MM.1S (cell line): Measurements from ENCODE around the gene P2RX3.

ENCODE experiments used
- DNase-seq: peaks from one replicate; pipeline ENCODE4 v3.0.0-alpha.2; 2015
- H2AFZ ChIP-seq: fragments of 300-600 bp; sonication (generic); 2 replicates; pipeline ENCODE4 v1.6.0; 2016; ENCODE audit warnings: antibody characterized with exemption, low read length
- H3F3A ChIP-seq: fragments of 300-600 bp; sonication (generic); 2 replicates; pipeline ENCODE4 v1.6.1; 2016; ENCODE audit warnings: mild to moderate bottlenecking, antibody characterized with exemption, low read length, moderate library complexity, mixed read lengths; ENCODE audit not compliant: insufficient read depth
- H3K27ac ChIP-seq: fragments of 300-600 bp; sonication (generic); 2 replicates; pipeline ENCODE4 v1.5.1; 2016; ENCODE audit warnings: mild to moderate bottlenecking, low read length
- H3K27me3 ChIP-seq: fragments of 300-600 bp; sonication (generic); replicated peaks from 2 replicates; pipeline ENCODE4 v1.6.0; 2016; ENCODE audit warnings: low read length; ENCODE audit not compliant: insufficient read depth
- H3K36me3 ChIP-seq: fragments of 300-600 bp; sonication (generic); replicated peaks from 2 replicates; pipeline ENCODE4 v1.6.1; 2016; ENCODE audit warnings: mild to moderate bottlenecking, low read length, mixed read lengths; ENCODE audit not compliant: insufficient read depth
- H3K4me1 ChIP-seq: fragments of 300-600 bp; sonication (generic); 2 replicates; pipeline ENCODE4 v1.6.1; 2016; ENCODE audit warnings: low read length, mixed read lengths
- H3K4me2 ChIP-seq: fragments of 300-600 bp; sonication (generic); 2 replicates; pipeline ENCODE4 v1.6.0; 2016; ENCODE audit warnings: low read depth, low read length
- H3K4me3 ChIP-seq: fragments of 300-600 bp; sonication (generic); 2 replicates; pipeline ENCODE4 v1.5.1; 2016; ENCODE audit warnings: low read length, mixed read lengths
- H3K79me2 ChIP-seq: fragments of 300-600 bp; sonication (generic); 2 replicates; pipeline ENCODE4 v1.6.1; 2016; ENCODE audit warnings: mixed run types, low read length, mixed read lengths
- H3K9ac ChIP-seq: fragments of 300-600 bp; sonication (generic); 2 replicates; pipeline ENCODE4 v1.6.1; 2016; ENCODE audit warnings: low read length, mixed read lengths
- H3K9me2 ChIP-seq: fragments of 300-600 bp; sonication (generic); replicated peaks from 2 replicates; pipeline ENCODE4 v1.6.1; 2016; ENCODE audit warnings: mild to moderate bottlenecking, low read length, mixed read lengths; ENCODE audit not compliant: insufficient read depth
- H3K9me3 ChIP-seq: fragments of 300-600 bp; sonication (generic); replicated peaks from 2 replicates; pipeline ENCODE4 v1.6.1; 2016; ENCODE audit warnings: mild to moderate bottlenecking, low read length, mixed read lengths; ENCODE audit not compliant: insufficient read depth
- H4K20me1 ChIP-seq: fragments of 300-600 bp; sonication (generic); 2 replicates; pipeline ENCODE4 v1.6.1; 2016; ENCODE audit warnings: mild to moderate bottlenecking, low read length, moderate library complexity, mixed read lengths; ENCODE audit not compliant: insufficient read depth
- CTCF ChIP-seq: fragments of 300-600 bp; sonication (generic); IDR thresholded peaks from 2 replicates; pipeline ENCODE4 v1.5.1; 2016; ENCODE audit warnings: antibody characterized with exemption, low read length, mixed read lengths
- EZH2 ChIP-seq: fragments of 300-600 bp; sonication (generic); optimal IDR thresholded peaks from 2 replicates; pipeline ENCODE3; 2017; ENCODE audit warnings: low read depth, mild to moderate bottlenecking, antibody characterized with exemption, low read length, mixed read lengths
- EZH2phosphoT487 ChIP-seq: fragments of 300-600 bp; sonication (generic); IDR thresholded peaks from 2 replicates; pipeline ENCODE4 v1.6.1; 2018; ENCODE audit warnings: antibody characterized with exemption, low read length

P2RX3 gene

GRCh38 chr11:57418131-57418530 lies 80.0 kb downstream of the P2RX3 start:
- H3K4me3 ChIP-seq = no peak overlapping the region
- TF ChIP-seq CTCF (no peak), EZH2phosphoT487 (no peak), EZH2 (no peak)
- H3K79me2 ChIP-seq = no peaks in the 10 kb centered on the region
- no peak overlapping the region for H3K4me2 ChIP-seq
- no peak overlapping the region for H3K9ac ChIP-seq
- H3K9me2 ChIP-seq = no peaks in the 10 kb centered on the region
- no peaks in the 10 kb centered on the region for H4K20me1 ChIP-seq
- no peaks in the 10 kb centered on the region for H3K36me3 ChIP-seq
- H3F3A ChIP-seq = no peaks in the 10 kb centered on the region
- H3K9me3 ChIP-seq = no peaks in the 10 kb centered on the region
- H3K4me1 ChIP-seq = no peaks in the 10 kb centered on the region
- H3K27ac ChIP-seq = no peak overlapping the region
- no peak for DNase-seq
- no peaks in the 10 kb centered on the region for H3K27me3 ChIP-seq
- H2AFZ ChIP-seq = no peak overlapping the region

GRCh38 chr11:57419146-57419545 lies 81.0 kb downstream of the P2RX3 start:
- Histone ChIP-seq H3K9me2 (no peaks in the 10 kb centered on the region), H3K9me3 (no peaks in the 10 kb centered on the region), H3K4me3 (no peak overlapping the region), H3K36me3 (no peaks in the 10 kb centered on the region), H3K27me3 (no peaks in the 10 kb centered on the region), H4K20me1 (no peaks in the 10 kb centered on the region), H2AFZ (no peak overlapping the region), H3K9ac (no peak overlapping the region), H3K79me2 (no peaks in the 10 kb centered on the region), H3K4me1 (peaks cover 3% of the 10 kb centered on the region), H3F3A (no peaks in the 10 kb centered on the region), H3K4me2 (no peak overlapping the region), H3K27ac (no peak overlapping the region)
- TF ChIP-seq CTCF (no peak), EZH2phosphoT487 (no peak), EZH2 (no peak)
- no peak for DNase-seq

GRCh38 chr11:57421066-57421465 lies 82.9 kb downstream of the P2RX3 start:
- Histone ChIP-seq H3K79me2 (no peaks in the 10 kb centered on the region), H3K36me3 (no peaks in the 10 kb centered on the region)
- TF ChIP-seq EZH2 (no peak), EZH2phosphoT487 (no peak), CTCF (no peak)

More at GRCh38 chr11:57421066-57421465, 82.9 kb downstream of the P2RX3 start:
- Histone ChIP-seq H3F3A (peaks cover 8% of the 10 kb centered on the region), H3K4me1 (peaks cover 22% of the 10 kb centered on the region), H3K4me2 (no peak overlapping the region), H4K20me1 (no peaks in the 10 kb centered on the region), H3K9me3 (no peaks in the 10 kb centered on the region), H3K27ac (no peak overlapping the region), H3K9ac (no peak overlapping the region), H3K4me3 (no peak overlapping the region), H3K27me3 (no peaks in the 10 kb centered on the region), H2AFZ (no peak overlapping the region), H3K9me2 (no peaks in the 10 kb centered on the region)
- no peak for DNase-seq
